HepG2 (cell line): ENCODE measurements around the gene SEH1L. TPM values are rescaled to one million over a fixed set of nuclear protein-coding genes. Genes with fewer than 3 reads are reported as not detected.

Experiments used
- HNRNPUL1 ChIP-seq: fragments of 200-400 bp; formaldehyde crosslinking; IDR thresholded peaks from 2 replicates; pipeline ENCODE4 v1.6.1; 2017; ENCODE audit warnings: low read depth, mild to moderate bottlenecking, low read length, moderate library complexity
- NFE2 ChIP-seq: sonication (generic); formaldehyde crosslinking; IDR thresholded peaks from 2 replicates; pipeline ENCODE4 v1.4.0; 2020; ENCODE audit warnings: missing genetic modification reagents
- NR2F1 ChIP-seq, 2 experiments: fragments of 450-650 bp in 1 of 2; formaldehyde crosslinking in 1 of 2; IDR thresholded peaks; 2 replicates each; pipeline versions ENCODE4 v1.5.0 to v1.6.1; 2016 to 2020; ENCODE audit warnings: mild to moderate bottlenecking in 1 of 2, missing compliant biosample characterization in 1 of 2, missing genetic modification reagents in 1 of 2, moderate library complexity in 1 of 2
- REXO4 ChIP-seq: sonication (generic); formaldehyde crosslinking; IDR thresholded peaks from 2 replicates; pipeline ENCODE4 v1.8.0; 2022; ENCODE audit warnings: missing genetic modification reagents, mild to moderate bottlenecking, borderline replicate concordance
- SP5 ChIP-seq: IDR thresholded peaks from 2 replicates; pipeline ENCODE4 v1.6.1; 2016; ENCODE audit warnings: low read depth, borderline replicate concordance
- YEATS4 ChIP-seq: sonication (generic); formaldehyde crosslinking; IDR thresholded peaks from 2 replicates; pipeline ENCODE4 v1.4.0; 2020; ENCODE audit warnings: missing genetic modification reagents, borderline replicate concordance
- ZFYVE20 ChIP-seq: sonication (generic); formaldehyde crosslinking; IDR thresholded peaks from 2 replicates; pipeline ENCODE4 v1.8.0; 2023; ENCODE audit warnings: low read depth, mild to moderate bottlenecking, moderate library complexity, missing genetic modification reagents, borderline replicate concordance
- ZNF235 ChIP-seq: sonication (generic); formaldehyde crosslinking; IDR thresholded peaks from 2 replicates; pipeline ENCODE4 v1.8.1; 2023; ENCODE audit warnings: mild to moderate bottlenecking, missing genetic modification reagents, borderline replicate concordance
- ZNF253 ChIP-seq: sonication (generic); formaldehyde crosslinking; IDR thresholded peaks from 2 replicates; pipeline ENCODE4 v1.8.0; 2022; ENCODE audit warnings: mild to moderate bottlenecking, missing genetic modification reagents, borderline replicate concordance
- ZNF777 ChIP-seq: sonication (generic); formaldehyde crosslinking; IDR thresholded peaks from 2 replicates; pipeline ENCODE4 v1.4.0; 2020; ENCODE audit warnings: missing genetic modification reagents
- ZNF788 ChIP-seq: sonication (generic); formaldehyde crosslinking; IDR thresholded peaks from 2 replicates; pipeline ENCODE4 v1.5.0; 2020; ENCODE audit warnings: mild to moderate bottlenecking, missing genetic modification reagents, borderline replicate concordance
- polyA plus RNA-seq, 8 experiments: library from polyadenylated mRNA; depleted of rRNA in 3 of 8; stranded (reverse) in 7 of 8; unstranded in 1 of 8; fragments of >200 nt; fragmentation: Illumina TruSeq in 4 of 8; extraction: Trizol in 4 of 8; gene quantifications; 2 replicates each; pipeline versions ENCODE4 v1.2.1 to v1.2.3, GENCODE V29; 2011 to 2016; ENCODE audit warnings: low read depth in 4 of 8, missing spikeins in 1 of 8, mixed read lengths in 1 of 8; ENCODE audit not compliant: insufficient read depth in 1 of 8
- total RNA-seq, 5 experiments: library from RNA; depleted of rRNA; stranded (reverse); fragments of >200 nt; fragmentation: Illumina TruSeq; extraction: Trizol; gene quantifications; 2 replicates each; pipeline ENCODE4 v1.2.3, GENCODE V29; 2016; ENCODE audit warnings: low read depth in 1 of 5
- TF ChIP-seq, protein P1 (sequence below): sonication (generic); formaldehyde crosslinking; IDR thresholded peaks from 2 replicates; pipeline ENCODE4; 2020; ENCODE audit warnings: missing genetic modification reagents, mild to moderate bottlenecking, borderline replicate concordance
- TF ChIP-seq, protein P2 (sequence below): sonication (generic); formaldehyde crosslinking; IDR thresholded peaks from 2 replicates; pipeline ENCODE4 v1.5.1; 2020; ENCODE audit warnings: mild to moderate bottlenecking, missing genetic modification reagents, moderate library complexity
- TF ChIP-seq, protein P3 (sequence below), 2 experiments: sonication (generic) in 1 of 2; formaldehyde crosslinking in 1 of 2; IDR thresholded peaks; 2 replicates each; pipeline versions ENCODE4 v1.4.0 to v1.6.1; 2018 to 2020; ENCODE audit warnings: missing genetic modification reagents in 2 of 2, borderline replicate concordance in 1 of 2, low read depth in 1 of 2, mild to moderate bottlenecking in 1 of 2, missing biosample characterization in 1 of 2
- TF ChIP-seq, protein P4 (sequence below): sonication (generic); formaldehyde crosslinking; IDR thresholded peaks from 2 replicates; pipeline ENCODE4 v1.5.0; 2020; ENCODE audit warnings: missing genetic modification reagents

The SEH1L gene
- total and polyA plus RNA-seq, 2 of the 13 experiments (the other 11 are each of a cell fraction or from before 2014, with no cell fraction given): 59.6 to 63.5 TPM

DNA sequence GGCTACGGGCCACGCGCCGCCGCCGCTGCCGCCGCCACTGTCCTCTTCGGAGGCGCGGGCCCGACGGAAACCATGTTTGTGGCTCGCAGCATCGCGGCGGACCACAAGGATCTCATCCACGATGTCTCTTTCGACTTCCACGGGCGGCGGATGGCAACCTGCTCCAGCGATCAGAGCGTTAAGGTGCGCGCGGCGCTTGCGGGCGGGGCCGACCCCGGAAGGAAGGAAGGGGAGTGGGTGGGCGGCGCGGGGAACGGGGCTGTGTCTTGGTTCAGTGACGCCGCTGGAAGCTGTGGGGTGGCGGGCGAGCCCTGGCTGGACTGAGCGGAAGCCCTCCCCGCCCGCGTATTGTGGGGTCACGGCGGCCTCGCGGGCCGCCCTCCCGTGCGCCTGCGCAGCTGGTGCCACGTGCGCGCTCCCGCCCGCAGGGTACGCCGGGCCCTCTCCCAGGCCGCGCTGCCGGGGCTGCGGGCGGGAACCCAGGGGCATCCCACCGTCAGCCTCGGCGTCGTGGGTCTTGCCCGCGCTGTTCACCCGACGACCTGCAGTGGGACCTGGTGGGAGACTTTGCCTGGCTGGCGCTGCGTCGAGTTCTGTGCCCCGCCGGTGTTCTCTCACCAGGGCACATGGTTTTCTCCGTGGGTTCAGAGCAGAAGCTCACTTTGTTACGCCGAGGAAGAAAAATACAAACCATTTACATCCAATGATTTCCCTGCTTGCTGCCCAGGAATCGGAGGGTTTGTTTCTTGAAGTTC is 416 bp downstream of the SEH1L start (continued):
- TF ChIP-seq, protein P1, sequence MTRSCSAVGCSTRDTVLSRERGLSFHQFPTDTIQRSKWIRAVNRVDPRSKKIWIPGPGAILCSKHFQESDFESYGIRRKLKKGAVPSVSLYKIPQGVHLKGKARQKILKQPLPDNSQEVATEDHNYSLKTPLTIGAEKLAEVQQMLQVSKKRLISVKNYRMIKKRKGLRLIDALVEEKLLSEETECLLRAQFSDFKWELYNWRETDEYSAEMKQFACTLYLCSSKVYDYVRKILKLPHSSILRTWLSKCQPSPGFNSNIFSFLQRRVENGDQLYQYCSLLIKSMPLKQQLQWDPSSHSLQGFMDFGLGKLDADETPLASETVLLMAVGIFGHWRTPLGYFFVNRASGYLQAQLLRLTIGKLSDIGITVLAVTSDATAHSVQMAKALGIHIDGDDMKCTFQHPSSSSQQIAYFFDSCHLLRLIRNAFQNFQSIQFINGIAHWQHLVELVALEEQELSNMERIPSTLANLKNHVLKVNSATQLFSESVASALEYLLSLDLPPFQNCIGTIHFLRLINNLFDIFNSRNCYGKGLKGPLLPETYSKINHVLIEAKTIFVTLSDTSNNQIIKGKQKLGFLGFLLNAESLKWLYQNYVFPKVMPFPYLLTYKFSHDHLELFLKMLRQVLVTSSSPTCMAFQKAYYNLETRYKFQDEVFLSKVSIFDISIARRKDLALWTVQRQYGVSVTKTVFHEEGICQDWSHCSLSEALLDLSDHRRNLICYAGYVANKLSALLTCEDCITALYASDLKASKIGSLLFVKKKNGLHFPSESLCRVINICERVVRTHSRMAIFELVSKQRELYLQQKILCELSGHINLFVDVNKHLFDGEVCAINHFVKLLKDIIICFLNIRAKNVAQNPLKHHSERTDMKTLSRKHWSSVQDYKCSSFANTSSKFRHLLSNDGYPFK (CRISPR knock-in tag): peak; percentile 13; the same call in 1 of the 2 replicates
- TF ChIP-seq, protein P2, sequence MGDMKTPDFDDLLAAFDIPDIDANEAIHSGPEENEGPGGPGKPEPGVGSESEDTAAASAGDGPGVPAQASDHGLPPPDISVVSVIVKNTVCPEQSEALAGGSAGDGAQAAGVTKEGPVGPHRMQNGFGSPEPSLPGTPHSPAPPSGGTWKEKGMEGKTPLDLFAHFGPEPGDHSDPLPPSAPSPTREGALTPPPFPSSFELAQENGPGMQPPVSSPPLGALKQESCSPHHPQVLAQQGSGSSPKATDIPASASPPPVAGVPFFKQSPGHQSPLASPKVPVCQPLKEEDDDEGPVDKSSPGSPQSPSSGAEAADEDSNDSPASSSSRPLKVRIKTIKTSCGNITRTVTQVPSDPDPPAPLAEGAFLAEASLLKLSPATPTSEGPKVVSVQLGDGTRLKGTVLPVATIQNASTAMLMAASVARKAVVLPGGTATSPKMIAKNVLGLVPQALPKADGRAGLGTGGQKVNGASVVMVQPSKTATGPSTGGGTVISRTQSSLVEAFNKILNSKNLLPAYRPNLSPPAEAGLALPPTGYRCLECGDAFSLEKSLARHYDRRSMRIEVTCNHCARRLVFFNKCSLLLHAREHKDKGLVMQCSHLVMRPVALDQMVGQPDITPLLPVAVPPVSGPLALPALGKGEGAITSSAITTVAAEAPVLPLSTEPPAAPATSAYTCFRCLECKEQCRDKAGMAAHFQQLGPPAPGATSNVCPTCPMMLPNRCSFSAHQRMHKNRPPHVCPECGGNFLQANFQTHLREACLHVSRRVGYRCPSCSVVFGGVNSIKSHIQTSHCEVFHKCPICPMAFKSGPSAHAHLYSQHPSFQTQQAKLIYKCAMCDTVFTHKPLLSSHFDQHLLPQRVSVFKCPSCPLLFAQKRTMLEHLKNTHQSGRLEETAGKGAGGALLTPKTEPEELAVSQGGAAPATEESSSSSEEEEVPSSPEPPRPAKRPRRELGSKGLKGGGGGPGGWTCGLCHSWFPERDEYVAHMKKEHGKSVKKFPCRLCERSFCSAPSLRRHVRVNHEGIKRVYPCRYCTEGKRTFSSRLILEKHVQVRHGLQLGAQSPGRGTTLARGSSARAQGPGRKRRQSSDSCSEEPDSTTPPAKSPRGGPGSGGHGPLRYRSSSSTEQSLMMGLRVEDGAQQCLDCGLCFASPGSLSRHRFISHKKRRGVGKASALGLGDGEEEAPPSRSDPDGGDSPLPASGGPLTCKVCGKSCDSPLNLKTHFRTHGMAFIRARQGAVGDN (CRISPR knock-in tag): peak; percentile 99
- TF ChIP-seq YEATS4 (peak; percentile 99), NFE2 (CRISPR knock-in tag) (no peak), ZNF253 (CRISPR knock-in tag) (peak; percentile 97), NR2F1 (CRISPR knock-in tag; IDR thresholded peaks at IDR 0.05) (peak in 1 of 2 experiments; percentile 21; a peak in 1 of 4 replicates), REXO4 (peak; percentile 80; the same call in 1 of the 2 replicates), ZNF777 (CRISPR knock-in tag) (peak; percentile 91), ZNF788 (CRISPR knock-in tag) (peak; percentile 91), HNRNPUL1 (no peak; the same call in 1 of the 2 replicates), ZNF235 (0 out of 2 replicates have a peak, but pooled peaks have one; percentile 41), ZFYVE20 (CRISPR knock-in tag) (peak; percentile 96), SP5 (CRISPR knock-in tag) (peak; percentile 60; the same call in 1 of the 2 replicates)
- TF ChIP-seq, protein P3, sequence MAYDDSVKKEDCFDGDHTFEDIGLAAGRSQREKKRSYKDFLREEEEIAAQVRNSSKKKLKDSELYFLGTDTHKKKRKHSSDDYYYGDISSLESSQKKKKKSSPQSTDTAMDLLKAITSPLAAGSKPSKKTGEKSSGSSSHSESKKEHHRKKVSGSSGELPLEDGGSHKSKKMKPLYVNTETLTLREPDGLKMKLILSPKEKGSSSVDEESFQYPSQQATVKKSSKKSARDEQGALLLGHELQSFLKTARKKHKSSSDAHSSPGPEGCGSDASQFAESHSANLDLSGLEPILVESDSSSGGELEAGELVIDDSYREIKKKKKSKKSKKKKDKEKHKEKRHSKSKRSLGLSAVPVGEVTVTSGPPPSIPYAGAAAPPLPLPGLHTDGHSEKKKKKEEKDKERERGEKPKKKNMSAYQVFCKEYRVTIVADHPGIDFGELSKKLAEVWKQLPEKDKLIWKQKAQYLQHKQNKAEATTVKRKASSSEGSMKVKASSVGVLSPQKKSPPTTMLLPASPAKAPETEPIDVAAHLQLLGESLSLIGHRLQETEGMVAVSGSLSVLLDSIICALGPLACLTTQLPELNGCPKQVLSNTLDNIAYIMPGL (CRISPR knock-in tag; IDR thresholded peaks at IDR 0.05; ENCODE audit: borderline replicate concordance in 1 of 2, low read depth in 1 of 2): peak in 1 of 2 experiments; percentile 11; a peak in 2 of 4 replicates
- TF ChIP-seq, protein P4, sequence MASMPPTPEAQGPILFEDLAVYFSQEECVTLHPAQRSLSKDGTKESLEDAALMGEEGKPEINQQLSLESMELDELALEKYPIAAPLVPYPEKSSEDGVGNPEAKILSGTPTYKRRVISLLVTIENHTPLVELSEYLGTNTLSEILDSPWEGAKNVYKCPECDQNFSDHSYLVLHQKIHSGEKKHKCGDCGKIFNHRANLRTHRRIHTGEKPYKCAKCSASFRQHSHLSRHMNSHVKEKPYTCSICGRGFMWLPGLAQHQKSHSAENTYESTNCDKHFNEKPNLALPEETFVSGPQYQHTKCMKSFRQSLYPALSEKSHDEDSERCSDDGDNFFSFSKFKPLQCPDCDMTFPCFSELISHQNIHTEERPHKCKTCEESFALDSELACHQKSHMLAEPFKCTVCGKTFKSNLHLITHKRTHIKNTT (CRISPR knock-in tag): no peak
